ENCODE data around the gene MME.

GRCh38 chr3:155112661-155113389 lies 32.7 kb downstream of the MME start:
- TF ChIP-seq, protein P1, sequence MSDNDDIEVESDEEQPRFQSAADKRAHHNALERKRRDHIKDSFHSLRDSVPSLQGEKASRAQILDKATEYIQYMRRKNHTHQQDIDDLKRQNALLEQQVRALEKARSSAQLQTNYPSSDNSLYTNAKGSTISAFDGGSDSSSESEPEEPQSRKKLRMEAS (IDR thresholded peaks at IDR 0.05) = no peak
- no peak for TF ChIP-seq RAD21 (IDR thresholded peaks at IDR 0.05; ENCODE audit: low read depth)
- no peak for TF ChIP-seq FOXM1 (IDR thresholded peaks at IDR 0.05; ENCODE audit: borderline replicate concordance, low read depth)
- no peak for TF ChIP-seq YY1 (IDR thresholded peaks at IDR 0.05; ENCODE audit: low read depth)
- TF ChIP-seq USF1 (IDR thresholded peaks at IDR 0.05) = no peak
- TF ChIP-seq CEBPB (IDR thresholded peaks at IDR 0.05) = no peak

Data from Ishikawa (cell line).